Astrocyte (in vitro differentiated cells and primary cell): ENCODE measurements around the gene THBS3. TPM values are rescaled to one million over a fixed set of nuclear protein-coding genes. Genes with fewer than 3 reads are reported as not detected.

ENCODE experiments used
- DNase-seq: peaks from one replicate; pipeline ENCODE4 v3.0.0-alpha.2; 2010; ENCODE audit warnings: low read depth
- FAIRE-seq: peaks from 2 replicates; lab custom pipeline; 2011; peaks lifted over from hg19 to GRCh38; lab: Jason Lieb, UNC
- H2AFZ ChIP-seq: 2 replicates; pipeline ENCODE4 v1.6.0; 2012; ENCODE audit warnings: low read depth, low read length, inconsistent platforms
- H3K27ac ChIP-seq: 2 replicates; pipeline ENCODE4 v1.5.1; 2011; ENCODE audit warnings: low read depth, low read length, inconsistent platforms
- H3K27me3 ChIP-seq: 2 replicates; pipeline ENCODE4 v1.6.0; 2011; ENCODE audit warnings: low read length, inconsistent platforms; ENCODE audit not compliant: insufficient read depth
- H3K36me3 ChIP-seq: 2 replicates; pipeline ENCODE4 v1.5.1; 2011; ENCODE audit warnings: low read length, inconsistent platforms; ENCODE audit not compliant: insufficient read depth
- H3K4me1 ChIP-seq: 2 replicates; pipeline ENCODE4 v1.5.1; 2011; ENCODE audit warnings: low read length, inconsistent platforms; ENCODE audit not compliant: insufficient read depth
- H3K4me2 ChIP-seq: 2 replicates; pipeline ENCODE4 v1.6.0; 2012; ENCODE audit warnings: low read length, inconsistent platforms
- H3K4me3 ChIP-seq: 2 replicates; pipeline ENCODE4 v1.5.1; 2011; ENCODE audit warnings: low read depth, mild to moderate bottlenecking, low read length, inconsistent platforms; ENCODE audit not compliant: insufficient read depth
- H3K79me2 ChIP-seq: 2 replicates; pipeline ENCODE4 v1.6.0; 2012; ENCODE audit warnings: mild to moderate bottlenecking, low read length, inconsistent platforms; ENCODE audit not compliant: insufficient read depth
- H3K9ac ChIP-seq: 2 replicates; pipeline ENCODE4 v1.6.0; 2012; ENCODE audit warnings: mild to moderate bottlenecking, low read length, inconsistent platforms
- H3K9me3 ChIP-seq: 2 replicates; pipeline ENCODE4 v1.5.1; 2012; ENCODE audit warnings: low read depth, mild to moderate bottlenecking, low read length, inconsistent platforms; ENCODE audit not compliant: insufficient read depth
- H4K20me1 ChIP-seq: 2 replicates; pipeline ENCODE4 v1.6.0; 2012; ENCODE audit warnings: low read length, inconsistent platforms; ENCODE audit not compliant: insufficient read depth
- H3K27ac Mint-ChIP-seq: one replicate; pipeline ENCODE4 v1.8.0; 2021; ENCODE audit warnings: mild to moderate bottlenecking, mixed read lengths; ENCODE audit not compliant: unreplicated experiment
- H3K27me3 Mint-ChIP-seq: one replicate; pipeline ENCODE4 v1.8.0; 2021; ENCODE audit warnings: low read depth, mixed read lengths; ENCODE audit not compliant: unreplicated experiment
- H3K36me3 Mint-ChIP-seq: one replicate; pipeline ENCODE4 v1.8.0; 2021; ENCODE audit warnings: low read depth, mixed read lengths; ENCODE audit not compliant: unreplicated experiment
- H3K4me1 Mint-ChIP-seq: one replicate; pipeline ENCODE4 v1.8.0; 2021; ENCODE audit warnings: low read depth, mixed read lengths; ENCODE audit not compliant: unreplicated experiment
- H3K4me3 Mint-ChIP-seq: one replicate; pipeline ENCODE4 v1.8.0; 2021; ENCODE audit warnings: mild to moderate bottlenecking, moderate library complexity, mixed read lengths; ENCODE audit not compliant: unreplicated experiment
- H3K9me3 Mint-ChIP-seq: one replicate; pipeline ENCODE4 v1.8.0; 2021; ENCODE audit warnings: mild to moderate bottlenecking, mixed read lengths; ENCODE audit not compliant: unreplicated experiment
- EZH2 ChIP-seq: IDR thresholded peaks from 2 replicates; pipeline ENCODE4 v1.6.1; 2012; ENCODE audit warnings: mild to moderate bottlenecking, low read length, inconsistent platforms; ENCODE audit not compliant: insufficient read depth
- total RNA-seq: library from RNA; stranded (reverse); gene quantifications from 2 replicates; pipeline ENCODE4 v1.2.1, GENCODE V29; 2021
- TF ChIP-seq, protein P1 (sequence below): IDR thresholded peaks from 2 replicates; pipeline ENCODE4 v1.5.1; 2011; ENCODE audit warnings: low read depth, mild to moderate bottlenecking, inconsistent platforms, low read length, moderate library complexity; ENCODE audit not compliant: insufficient read depth

Gene THBS3
- total RNA-seq, 1 donor from 2014 or later = 153 TPM

DNA sequence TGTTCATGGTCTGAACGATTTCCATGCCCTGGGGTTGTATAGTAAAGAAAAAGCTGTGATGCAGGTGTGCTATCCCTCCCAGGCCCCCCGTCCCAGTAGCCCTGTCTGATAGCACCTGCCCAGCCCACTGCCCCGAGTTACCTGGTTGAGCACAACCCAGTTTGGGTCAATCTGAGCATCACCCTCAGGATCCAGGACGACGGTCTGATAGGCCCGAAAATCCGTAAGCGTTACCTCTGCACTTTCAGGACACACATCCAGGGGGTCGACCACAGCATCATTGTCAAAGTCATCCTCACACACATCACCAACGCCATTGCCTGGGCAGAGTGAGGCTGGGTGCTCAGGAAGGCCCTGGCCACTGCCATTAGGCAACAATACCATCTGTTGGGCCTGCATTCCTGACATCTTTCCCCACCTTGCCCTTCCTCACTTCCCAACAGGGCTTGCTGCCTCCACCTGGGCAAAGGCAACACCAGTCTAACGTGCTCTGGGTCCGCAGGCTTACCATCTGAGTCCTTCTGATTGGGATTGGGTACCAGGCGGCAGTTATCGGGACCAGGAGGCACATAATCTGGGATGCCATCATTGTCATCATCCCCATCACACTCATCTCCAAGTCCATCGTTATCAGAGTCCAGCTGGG lies 9.7 kb downstream of the THBS3 start:
- peaks cover 31% of the 10 kb centered on the region for H3K36me3 Mint-ChIP-seq
- no peak overlapping the region for H3K4me3 Mint-ChIP-seq
- H3K27ac Mint-ChIP-seq = no peak overlapping the region
- Histone ChIP-seq H3K9me3 (no peaks in the 10 kb centered on the region), H3K27me3 (no peaks in the 10 kb centered on the region), H3K9ac (no peak overlapping the region), H3K4me3 (no peak overlapping the region), H2AFZ (no peak overlapping the region), H3K4me2 (no peak overlapping the region), H3K4me1 (peaks cover 29% of the 10 kb centered on the region), H3K79me2 (peaks cover 18% of the 10 kb centered on the region), H4K20me1 (peaks cover 30% of the 10 kb centered on the region), H3K36me3 (peaks cover 5% of the 10 kb centered on the region), H3K27ac (no peak overlapping the region)
- DNase-seq = no peak
- no peak for TF ChIP-seq EZH2
- TF ChIP-seq, protein P1, sequence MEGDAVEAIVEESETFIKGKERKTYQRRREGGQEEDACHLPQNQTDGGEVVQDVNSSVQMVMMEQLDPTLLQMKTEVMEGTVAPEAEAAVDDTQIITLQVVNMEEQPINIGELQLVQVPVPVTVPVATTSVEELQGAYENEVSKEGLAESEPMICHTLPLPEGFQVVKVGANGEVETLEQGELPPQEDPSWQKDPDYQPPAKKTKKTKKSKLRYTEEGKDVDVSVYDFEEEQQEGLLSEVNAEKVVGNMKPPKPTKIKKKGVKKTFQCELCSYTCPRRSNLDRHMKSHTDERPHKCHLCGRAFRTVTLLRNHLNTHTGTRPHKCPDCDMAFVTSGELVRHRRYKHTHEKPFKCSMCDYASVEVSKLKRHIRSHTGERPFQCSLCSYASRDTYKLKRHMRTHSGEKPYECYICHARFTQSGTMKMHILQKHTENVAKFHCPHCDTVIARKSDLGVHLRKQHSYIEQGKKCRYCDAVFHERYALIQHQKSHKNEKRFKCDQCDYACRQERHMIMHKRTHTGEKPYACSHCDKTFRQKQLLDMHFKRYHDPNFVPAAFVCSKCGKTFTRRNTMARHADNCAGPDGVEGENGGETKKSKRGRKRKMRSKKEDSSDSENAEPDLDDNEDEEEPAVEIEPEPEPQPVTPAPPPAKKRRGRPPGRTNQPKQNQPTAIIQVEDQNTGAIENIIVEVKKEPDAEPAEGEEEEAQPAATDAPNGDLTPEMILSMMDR = no peak
- H3K27me3 Mint-ChIP-seq = no peaks in the 10 kb centered on the region
- H3K4me1 Mint-ChIP-seq = peaks cover 20% of the 10 kb centered on the region
- no peak for FAIRE-seq
- H3K9me3 Mint-ChIP-seq = peaks cover 2% of the 10 kb centered on the region

GRCh38 chr1:155196893-155197638 lies 10.6 kb downstream of the THBS3 start:
- Histone ChIP-seq H4K20me1 (peaks cover 22% of the 10 kb centered on the region), H3K4me2 (peak overlapping the region; percentile 94), H3K27ac (no peak overlapping the region), H3K79me2 (peaks cover 18% of the 10 kb centered on the region), H3K4me1 (peaks cover 30% of the 10 kb centered on the region), H3K9ac (no peak overlapping the region), H3K36me3 (peaks cover 5% of the 10 kb centered on the region), H3K4me3 (no peak overlapping the region), H3K27me3 (no peaks in the 10 kb centered on the region), H2AFZ (no peak overlapping the region), H3K9me3 (no peaks in the 10 kb centered on the region)
- FAIRE-seq (no peak), DNase-seq (no peak)
- H3K27ac Mint-ChIP-seq = peak overlapping the region; percentile 87
- H3K4me1 Mint-ChIP-seq = peaks cover 20% of the 10 kb centered on the region
- peaks cover 2% of the 10 kb centered on the region for H3K9me3 Mint-ChIP-seq
- H3K27me3 Mint-ChIP-seq = no peaks in the 10 kb centered on the region
- H3K4me3 Mint-ChIP-seq = peak overlapping the region; percentile 73
- TF ChIP-seq EZH2 = no peak
- TF ChIP-seq, protein P1 = no peak
- H3K36me3 Mint-ChIP-seq = peaks cover 28% of the 10 kb centered on the region
